ENCODE data around the gene ABCD1.

GRCh38 chrX:153731845-153732215, 7.2 kb downstream of the ABCD1 start:
- no peak for TF ChIP-seq CTCF (IDR thresholded peaks at IDR 0.05)
- no peak for TF ChIP-seq POLR2A (IDR thresholded peaks at IDR 0.05)
- TF ChIP-seq POLR2AphosphoS5 (IDR thresholded peaks at IDR 0.05) = no peak

Measured in gastroesophageal sphincter (tissue), 3 donors.